Epithelial cell of esophagus (primary cell): ENCODE data around the gene KLHDC4.
A peak's percentile ranks its signal among the peaks of the same experiment; 100 is the strongest.
"Not testable (repeated sequence)": the region's sequence is repeated elsewhere in the genome, so short reads cannot be mapped to it uniquely, and the experiment has no call there.

Experiments used
- DNase-seq: peaks from one replicate; pipeline ENCODE4 v3.0.0; 2010; ENCODE audit warnings: low read depth
- H3K4me3 ChIP-seq: 2 replicates; pipeline ENCODE4 v1.5.1; 2011; ENCODE audit warnings: mild to moderate bottlenecking, low read length, control low read depth
- TF ChIP-seq, protein P1 (sequence below): IDR thresholded peaks from 2 replicates; pipeline ENCODE4 v1.5.1; 2011; ENCODE audit warnings: low read depth, mild to moderate bottlenecking, low read length, control low read depth, inconsistent platforms; ENCODE audit not compliant: insufficient read depth; ENCODE audit errors: missing control alignments

Gene KLHDC4

DNA sequence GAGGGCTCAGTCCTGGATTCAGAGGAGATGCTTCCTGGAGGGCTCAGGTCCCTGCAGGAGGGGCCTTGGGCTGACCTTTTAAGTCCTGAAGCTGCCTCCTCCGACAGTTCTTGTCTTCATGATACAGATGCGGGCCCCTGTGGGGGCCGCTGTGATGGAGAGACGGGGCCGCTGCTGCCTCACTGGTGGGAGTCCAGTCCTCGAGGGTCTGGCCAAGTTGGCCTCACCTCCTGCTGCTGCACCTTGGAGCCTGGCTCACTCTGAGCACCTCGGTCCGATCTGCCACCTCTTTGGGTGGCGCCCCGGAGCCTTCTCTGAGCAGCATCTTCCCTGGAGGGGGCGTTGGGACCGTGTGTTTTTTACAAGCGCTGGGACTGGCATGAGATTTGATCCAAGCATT lies 79.1 kb downstream of the KLHDC4 start:
- TF ChIP-seq, protein P1, sequence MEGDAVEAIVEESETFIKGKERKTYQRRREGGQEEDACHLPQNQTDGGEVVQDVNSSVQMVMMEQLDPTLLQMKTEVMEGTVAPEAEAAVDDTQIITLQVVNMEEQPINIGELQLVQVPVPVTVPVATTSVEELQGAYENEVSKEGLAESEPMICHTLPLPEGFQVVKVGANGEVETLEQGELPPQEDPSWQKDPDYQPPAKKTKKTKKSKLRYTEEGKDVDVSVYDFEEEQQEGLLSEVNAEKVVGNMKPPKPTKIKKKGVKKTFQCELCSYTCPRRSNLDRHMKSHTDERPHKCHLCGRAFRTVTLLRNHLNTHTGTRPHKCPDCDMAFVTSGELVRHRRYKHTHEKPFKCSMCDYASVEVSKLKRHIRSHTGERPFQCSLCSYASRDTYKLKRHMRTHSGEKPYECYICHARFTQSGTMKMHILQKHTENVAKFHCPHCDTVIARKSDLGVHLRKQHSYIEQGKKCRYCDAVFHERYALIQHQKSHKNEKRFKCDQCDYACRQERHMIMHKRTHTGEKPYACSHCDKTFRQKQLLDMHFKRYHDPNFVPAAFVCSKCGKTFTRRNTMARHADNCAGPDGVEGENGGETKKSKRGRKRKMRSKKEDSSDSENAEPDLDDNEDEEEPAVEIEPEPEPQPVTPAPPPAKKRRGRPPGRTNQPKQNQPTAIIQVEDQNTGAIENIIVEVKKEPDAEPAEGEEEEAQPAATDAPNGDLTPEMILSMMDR: no peak
- DNase-seq: no peak
- no peak overlapping the region for H3K4me3 ChIP-seq

DNA sequence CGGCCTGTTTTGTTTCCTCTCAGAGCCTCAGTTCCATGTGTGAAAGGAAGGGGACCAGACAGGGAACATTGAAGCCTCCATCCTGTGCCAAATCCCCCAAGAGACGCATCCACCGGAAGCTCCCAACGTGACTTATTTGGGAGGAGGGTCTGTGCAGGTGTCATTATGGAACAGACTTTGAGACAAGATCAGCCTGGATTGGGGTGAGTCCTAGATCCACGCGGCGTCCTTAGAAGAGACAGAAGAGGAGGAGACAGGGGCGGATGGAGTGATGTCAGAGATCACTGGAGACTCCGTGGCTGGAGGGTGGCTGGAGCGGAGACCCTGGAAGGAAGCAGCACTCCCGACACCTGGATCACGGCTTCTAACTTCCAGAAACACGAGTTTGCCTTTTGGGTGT lies 80.0 kb downstream of the KLHDC4 start:
- DNase-seq: no peak
- TF ChIP-seq, protein P1: no peak

GRCh38 chr16:87685405-87685755 lies 80.4 kb downstream of the KLHDC4 start:
- TF ChIP-seq, protein P1: no peak
- no peak overlapping the region for H3K4me3 ChIP-seq
- no peak for DNase-seq

More for the DNA sequence above, 80.0 kb downstream of the KLHDC4 start:
- H3K4me3 ChIP-seq: no peak overlapping the region

DNA sequence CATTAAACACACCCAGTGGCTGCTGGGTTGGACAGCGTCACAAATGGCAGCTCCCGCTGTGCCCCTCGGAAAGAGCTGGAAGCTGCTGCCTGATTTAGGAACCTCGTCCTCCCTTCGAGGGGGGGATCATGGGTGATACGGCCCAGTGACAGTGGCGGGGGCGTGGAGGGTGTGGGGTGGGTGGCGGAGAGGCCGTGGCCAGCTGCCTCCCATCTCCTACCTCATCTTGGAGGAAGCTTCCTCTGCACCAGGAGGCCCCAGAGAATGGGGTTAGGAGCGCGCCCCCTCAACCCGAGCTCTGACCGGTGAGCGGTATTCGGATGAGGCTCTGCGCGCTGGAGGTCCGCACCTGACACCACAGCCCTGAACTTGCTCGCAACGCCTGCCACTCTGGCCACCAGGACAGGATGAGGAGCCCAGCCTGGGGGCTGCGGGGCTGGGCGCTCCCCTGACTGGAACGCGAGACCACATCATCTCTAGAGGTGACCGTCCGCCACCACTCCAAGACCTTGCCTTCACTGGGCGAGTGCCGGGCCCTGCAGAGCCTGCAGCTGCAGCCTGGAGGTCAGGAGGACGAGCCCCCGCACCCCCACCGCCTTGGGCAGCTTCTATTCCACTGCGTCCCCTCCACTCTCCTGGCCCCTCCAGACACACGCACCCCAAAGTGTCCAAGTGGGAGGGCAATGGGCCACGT lies 80.9 kb downstream of the KLHDC4 start:
- no peak overlapping the region for H3K4me3 ChIP-seq
- TF ChIP-seq, protein P1: no peak

GRCh38 chr16:87684106-87684677 lies 81.6 kb downstream of the KLHDC4 start:
- TF ChIP-seq, protein P1: no peak
- no peak for DNase-seq
- H3K4me3 ChIP-seq: no peak overlapping the region

More for the DNA sequence above, 80.9 kb downstream of the KLHDC4 start:
- no peak for DNase-seq

- DNase-seq: no peak
- TF ChIP-seq, protein P1: no peak
Measured at GRCh38 chr16:87682852-87683399, 82.9 kb downstream of the KLHDC4 start.

GRCh38 chr16:87681981-87682570 lies 83.7 kb downstream of the KLHDC4 start:
- H3K4me3 ChIP-seq: no peak overlapping the region
- TF ChIP-seq, protein P1: peak; percentile 23
- DNase-seq: peak; percentile 40

More at GRCh38 chr16:87682852-87683399, 82.9 kb downstream of the KLHDC4 start:
- no peak overlapping the region for H3K4me3 ChIP-seq

GRCh38 chr16:87681051-87681602 lies 84.7 kb downstream of the KLHDC4 start:
- H3K4me3 ChIP-seq, DNase-seq: not testable (repeated sequence)
